ENCODE measurements around the gene DSC1.
"Not testable (repeated sequence)": the region's sequence is repeated elsewhere in the genome, so short reads cannot be mapped to it uniquely, and the experiment has no call there.

Gene DSC1

GRCh38 chr18:31162825-31163435, at the start of gene DSC1:
Gene DSC1, minus strand, starts transcription at chr18:31162856. Its CDS starts 262 bp downstream, at chr18:31162594.
- no peak for DNase-seq

GRCh38 chr18:31211047-31211446, 48.4 kb upstream of the DSC1 start:
- DNase-seq: no peak

DNA sequence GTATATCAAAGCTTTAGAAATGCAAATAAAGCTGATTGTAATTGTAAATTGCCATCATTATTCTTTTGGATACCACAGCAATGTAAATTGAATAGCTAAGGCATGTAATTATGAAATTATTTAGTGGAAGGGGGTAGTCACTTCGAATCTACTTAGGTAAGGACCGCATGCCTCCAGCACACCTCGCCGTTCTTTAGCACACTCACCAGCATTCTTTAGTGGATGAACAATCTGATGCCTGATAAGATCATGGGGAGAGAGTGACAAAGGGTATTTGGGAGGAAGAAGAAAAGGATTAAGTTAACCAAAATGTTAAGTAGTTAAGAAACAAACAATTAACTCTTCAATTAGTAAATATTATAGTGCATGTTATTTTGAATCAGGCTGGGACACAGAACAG, 46.4 kb upstream of the DSC1 start:
- DNase-seq: no peak

GRCh38 chr18:31207391-31207790, 44.7 kb upstream of the DSC1 start:
- DNase-seq: no peak

- DNase-seq: peak; percentile 91
Observed at GRCh38 chr18:31206787-31207381, 44.2 kb upstream of the DSC1 start.

GRCh38 chr18:31206071-31206470, 43.4 kb upstream of the DSC1 start:
- DNase-seq: peak; percentile 26

- no peak for DNase-seq
Observed at GRCh38 chr18:31205273-31205672, 42.6 kb upstream of the DSC1 start.

DNA sequence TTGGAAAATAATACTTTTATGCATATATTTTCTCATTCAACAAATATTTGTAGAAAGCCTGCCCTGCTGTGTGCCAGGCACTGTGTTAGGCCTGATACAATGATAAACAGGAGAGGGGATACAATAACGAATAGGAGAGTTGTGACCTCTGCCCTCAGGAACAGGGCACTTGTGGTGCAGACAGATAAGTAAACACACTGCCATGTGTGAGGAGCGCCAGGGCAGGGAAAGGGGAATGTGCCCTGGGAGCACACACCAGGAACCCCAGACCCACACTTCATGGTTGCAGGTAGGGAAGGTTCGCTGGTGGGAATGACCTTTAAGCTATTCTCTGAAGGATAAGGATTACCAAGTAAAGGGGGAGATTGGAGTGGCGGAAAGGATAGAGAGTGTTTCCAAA, 42.2 kb upstream of the DSC1 start:
- DNase-seq: no peak

GRCh38 chr18:31204166-31204565, 41.5 kb upstream of the DSC1 start:
- DNase-seq: no peak

- no peak for DNase-seq
Observed at GRCh38 chr18:31203794-31204148, 41.1 kb upstream of the DSC1 start.

- DNase-seq: peak; percentile 76
Observed at GRCh38 chr18:31203096-31203793, 40.6 kb upstream of the DSC1 start.

- DNase-seq: no peak
Observed at GRCh38 chr18:31199190-31199769, 36.6 kb upstream of the DSC1 start.

GRCh38 chr18:31197676-31198075, 35.0 kb upstream of the DSC1 start:
- no peak for DNase-seq

- DNase-seq: no peak
Observed at GRCh38 chr18:31195063-31195462, 32.4 kb upstream of the DSC1 start.

GRCh38 chr18:31192086-31192776, 29.6 kb upstream of the DSC1 start:
- DNase-seq: no peak

DNA sequence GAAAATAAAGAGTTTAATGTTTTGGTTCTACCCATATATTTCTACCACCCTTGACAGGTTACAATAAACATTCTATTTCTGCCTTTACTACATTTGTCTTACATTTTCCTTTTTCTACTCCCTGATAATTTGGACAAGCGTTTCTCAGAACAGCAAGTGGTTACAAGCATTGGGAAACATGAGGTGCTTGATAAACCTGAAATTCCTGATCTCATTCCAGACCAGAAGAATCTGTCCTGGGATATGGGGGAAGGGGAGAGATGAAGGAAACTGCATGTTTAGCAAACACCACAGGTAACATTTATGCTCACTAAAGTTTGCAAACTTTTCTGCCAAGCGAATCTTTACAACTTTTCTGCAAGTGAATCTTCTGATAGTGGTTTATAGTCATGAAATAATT, 28.3 kb upstream of the DSC1 start:
- no peak for DNase-seq

GRCh38 chr18:31189757-31190156, 27.1 kb upstream of the DSC1 start:
- no peak for DNase-seq

- DNase-seq: no peak
Observed at GRCh38 chr18:31185186-31185950, 22.7 kb upstream of the DSC1 start.

- DNase-seq: no peak
Observed at GRCh38 chr18:31183302-31183701, 20.6 kb upstream of the DSC1 start.

DNA sequence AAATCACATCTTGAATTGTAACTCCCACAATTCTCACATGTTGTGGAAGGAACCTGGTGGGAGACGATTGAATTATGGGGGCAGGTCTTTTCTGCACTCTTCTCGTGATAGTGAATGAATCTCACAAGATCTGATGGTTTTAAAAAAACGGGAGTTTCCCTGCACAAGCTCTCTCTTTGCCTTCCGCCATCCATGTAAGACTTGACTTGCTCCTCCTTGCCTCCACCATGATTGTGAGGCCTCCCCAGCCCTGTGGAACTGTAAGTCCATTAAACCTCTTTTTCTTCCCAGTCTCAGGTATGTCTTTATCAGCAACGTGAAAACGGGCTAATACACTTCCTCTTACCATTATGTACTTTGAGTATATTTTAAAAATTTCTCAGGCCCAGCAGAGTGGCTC, 14.7 kb upstream of the DSC1 start:
- DNase-seq: not testable (repeated sequence)

- no peak for DNase-seq
Observed at GRCh38 chr18:31176531-31176930, 13.9 kb upstream of the DSC1 start.

DNA sequence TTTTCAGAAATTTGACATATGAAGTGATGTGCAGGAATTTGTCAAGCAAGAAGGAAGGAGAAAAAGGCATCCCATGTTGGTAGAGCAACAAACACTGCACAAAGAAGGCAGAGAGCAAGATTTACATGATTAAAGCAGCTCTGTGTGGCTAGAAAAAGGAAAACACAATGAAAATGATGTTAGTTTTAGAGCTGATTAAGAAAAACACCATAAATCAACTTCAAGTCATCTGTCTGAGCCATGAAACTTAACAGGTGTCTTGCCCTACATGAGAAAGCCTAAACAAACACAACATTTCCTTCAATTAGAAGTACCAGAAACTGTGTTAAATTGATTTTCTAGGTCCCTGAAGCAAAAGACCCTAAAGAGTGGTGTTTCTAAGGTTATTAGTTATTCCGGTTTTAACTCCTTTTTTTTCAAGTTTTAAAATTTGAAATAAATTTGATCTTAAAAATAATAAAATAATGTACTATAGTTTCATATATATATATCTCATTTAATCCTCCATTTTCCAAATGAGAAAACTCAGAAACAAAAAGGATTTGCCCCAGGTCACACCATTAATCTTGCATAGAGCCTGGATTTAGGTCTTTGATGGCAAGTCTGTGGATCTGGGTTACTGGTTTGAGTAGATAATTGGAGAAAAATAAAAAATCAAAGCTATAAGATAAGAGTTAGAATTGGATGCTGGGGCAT, 8.6 kb upstream of the DSC1 start:
- DNase-seq: no peak
